OCI-LY1 (cell line): ENCODE measurements around the gene DGLUCY.

Experiments
- EZH2 ChIP-seq: fragments of 200-600 bp; sonication (generic), shearing (Covaris generic); IDR thresholded peaks from 2 replicates; pipeline ENCODE4 v1.8.0; 2017; ENCODE audit warnings: borderline replicate concordance, mixed run types, mild to moderate bottlenecking, antibody characterized with exemption, low read length, moderate library complexity, mixed read lengths
- TF ChIP-seq, protein P1 (sequence below): fragments of 200-600 bp; sonication (generic), shearing (Covaris generic); IDR thresholded peaks from 2 replicates; pipeline ENCODE4 v1.5.1; 2017; ENCODE audit warnings: mild to moderate bottlenecking, antibody characterized with exemption, low read length, moderate library complexity, mixed read lengths

DNA sequence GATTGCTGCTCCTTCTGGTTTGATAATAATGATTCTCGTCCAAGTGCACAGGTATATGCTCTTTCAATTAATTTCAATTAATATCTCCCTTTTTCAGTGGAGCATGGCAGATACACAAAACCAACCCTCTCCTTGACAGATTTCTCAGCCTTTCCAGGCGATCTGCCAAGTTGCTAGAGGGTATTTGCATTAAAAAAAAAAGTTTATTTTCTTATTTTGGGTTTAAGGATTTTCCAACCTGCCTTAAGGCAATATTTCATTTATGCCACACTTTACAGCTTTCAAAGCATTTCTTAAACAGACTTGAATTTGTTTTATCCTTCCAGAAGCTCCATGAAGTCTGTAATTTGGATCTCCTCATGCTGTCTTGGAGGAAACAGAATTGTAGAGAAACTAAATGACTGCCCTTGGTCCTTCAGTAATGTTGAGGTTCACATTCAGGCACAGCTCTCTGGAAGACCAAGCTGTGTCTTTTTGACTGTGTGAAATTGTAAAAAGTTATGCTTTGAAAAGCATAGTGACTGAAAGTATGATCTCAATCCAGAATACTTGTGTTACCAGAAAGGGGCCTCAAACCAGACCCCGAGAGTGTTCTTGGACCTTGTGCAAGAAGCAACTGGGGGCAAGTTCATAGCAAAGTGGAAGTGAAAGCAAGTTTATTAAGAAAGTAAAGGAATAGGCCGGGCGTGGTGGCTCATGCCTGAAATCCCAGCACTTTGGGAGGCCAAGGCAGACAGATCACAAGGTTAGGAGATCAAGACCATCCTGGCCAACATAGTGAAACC, 2.3 kb downstream of the DGLUCY start:
- TF ChIP-seq, protein P1, sequence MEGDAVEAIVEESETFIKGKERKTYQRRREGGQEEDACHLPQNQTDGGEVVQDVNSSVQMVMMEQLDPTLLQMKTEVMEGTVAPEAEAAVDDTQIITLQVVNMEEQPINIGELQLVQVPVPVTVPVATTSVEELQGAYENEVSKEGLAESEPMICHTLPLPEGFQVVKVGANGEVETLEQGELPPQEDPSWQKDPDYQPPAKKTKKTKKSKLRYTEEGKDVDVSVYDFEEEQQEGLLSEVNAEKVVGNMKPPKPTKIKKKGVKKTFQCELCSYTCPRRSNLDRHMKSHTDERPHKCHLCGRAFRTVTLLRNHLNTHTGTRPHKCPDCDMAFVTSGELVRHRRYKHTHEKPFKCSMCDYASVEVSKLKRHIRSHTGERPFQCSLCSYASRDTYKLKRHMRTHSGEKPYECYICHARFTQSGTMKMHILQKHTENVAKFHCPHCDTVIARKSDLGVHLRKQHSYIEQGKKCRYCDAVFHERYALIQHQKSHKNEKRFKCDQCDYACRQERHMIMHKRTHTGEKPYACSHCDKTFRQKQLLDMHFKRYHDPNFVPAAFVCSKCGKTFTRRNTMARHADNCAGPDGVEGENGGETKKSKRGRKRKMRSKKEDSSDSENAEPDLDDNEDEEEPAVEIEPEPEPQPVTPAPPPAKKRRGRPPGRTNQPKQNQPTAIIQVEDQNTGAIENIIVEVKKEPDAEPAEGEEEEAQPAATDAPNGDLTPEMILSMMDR = no peak
- TF ChIP-seq EZH2 = no peak
